HepG2 (cell line): ENCODE measurements around the gene MMP24OS. TPM values are rescaled to one million over a fixed set of nuclear protein-coding genes. Genes with fewer than 3 reads are reported as not detected.

Source experiments
- ATAC-seq: fragments of 200-7000 bp; cut with Tn5 transposase; 3 replicates; pipeline ENCODE4 v1.9.1; 2020; ENCODE audit warnings: mild to moderate bottlenecking, moderate library complexity
- BruUV-seq: library from RNA; stranded (reverse); fragments of 400-500 nt; replicated peaks from 2 replicates; lab custom pipeline; 2021; lab: Mats Ljungman, UMichigan
- CTCF ChIA-PET: fragments of 300-600 bp; formaldehyde crosslinking; extraction: SDS; loops from one replicate; lab custom pipeline; 2021; ENCODE audit warnings: low total read pairs, inconsistent platforms, low intra/inter-chr PET ratio; lab: Yijun Ruan, JAX
- POLR2A ChIA-PET: fragments of 350-600 bp; sonication (Branson Sonifier 250); formaldehyde crosslinking; loops from one replicate; lab custom pipeline; 2020; ENCODE audit warnings: antibody characterized with exemption, inconsistent platforms; lab: Yijun Ruan, JAX
- DNase-seq: peaks from one replicate; pipeline ENCODE4 v3.0.0-alpha.2; 2015; ENCODE audit warnings: low spot score
- FAIRE-seq: peaks from 3 replicates; lab custom pipeline; 2011; peaks lifted over from hg19 to GRCh38; lab: Jason Lieb, UNC
- H2AFZ ChIP-seq: one replicate; pipeline ENCODE4 v1.6.1; 2011; ENCODE audit warnings: low read length, inconsistent platforms
- H3K27ac ChIP-seq: fragments of 300-600 bp; 3 replicates; pipeline ENCODE4 v1.8.0; 2011; ENCODE audit warnings: mixed run types, mild to moderate bottlenecking, mixed read lengths, low read length, inconsistent platforms; ENCODE audit not compliant: insufficient read depth; ENCODE audit errors: extremely low read length
- H3K27me3 ChIP-seq, 2 experiments: fragments of 200-600 bp in 1 of 2; 2 replicates in 1 of 2; 3 replicates in 1 of 2; pipeline versions ENCODE4 v1.6.0 to v1.8.0; 2011; ENCODE audit warnings: low read length in 2 of 2, mild to moderate bottlenecking in 2 of 2, moderate library complexity in 2 of 2, inconsistent platforms in 1 of 2; ENCODE audit not compliant: insufficient read depth in 2 of 2, control insufficient read depth in 1 of 2
- H3K36me3 ChIP-seq, 2 experiments: fragments of 200-600 bp in 1 of 2; replicated peaks in 1 of 2; 2 replicates in 1 of 2; 3 replicates in 1 of 2; pipeline versions ENCODE4 v1.5.1 to v1.8.0; 2011; ENCODE audit warnings: low read length in 2 of 2, inconsistent platforms in 1 of 2; ENCODE audit not compliant: insufficient read depth in 2 of 2, control insufficient read depth in 1 of 2
- H3K4me1 ChIP-seq: 2 replicates; pipeline ENCODE4 v1.5.1; 2012; ENCODE audit warnings: low read length, inconsistent platforms; ENCODE audit not compliant: insufficient read depth
- H3K4me2 ChIP-seq: 2 replicates; pipeline ENCODE4 v1.6.0; 2011; ENCODE audit warnings: low read depth, low read length, inconsistent platforms
- H3K4me3 ChIP-seq, 3 experiments: fragments of 200-600 bp in 1 of 3; sonication (generic), shearing (Covaris generic) in 1 of 3; replicated peaks in 1 of 3; 2 replicates each; pipeline ENCODE4 v1.5.1; 2011 to 2016; ENCODE audit warnings: low read length in 3 of 3, inconsistent platforms in 2 of 3, low read depth in 2 of 3, mild to moderate bottlenecking in 2 of 3, control low read depth in 1 of 3, mixed read lengths in 1 of 3; ENCODE audit not compliant: insufficient read depth in 1 of 3
- H3K79me2 ChIP-seq: one replicate; pipeline ENCODE4 v1.6.1; 2011; ENCODE audit warnings: low read length, inconsistent platforms; ENCODE audit not compliant: insufficient read depth
- H3K9ac ChIP-seq: 2 replicates; pipeline ENCODE4 v1.6.0; 2011; ENCODE audit warnings: mild to moderate bottlenecking, low read depth, low read length, inconsistent platforms; ENCODE audit not compliant: insufficient read depth
- H3K9me3 ChIP-seq: 2 replicates; pipeline ENCODE4 v1.5.1; 2012; ENCODE audit warnings: mild to moderate bottlenecking, low read length
- H4K20me1 ChIP-seq: 2 replicates; pipeline ENCODE4 v1.6.0; 2011; ENCODE audit warnings: inconsistent platforms, mild to moderate bottlenecking, low read length, moderate library complexity; ENCODE audit not compliant: insufficient read depth
- FOSL2 ChIP-seq: sonication (generic); formaldehyde crosslinking; IDR thresholded peaks from 2 replicates; pipeline ENCODE4 v1.4.0; 2020; ENCODE audit warnings: missing genetic modification reagents
- GTF2F1 ChIP-seq: fragments of 150-350 bp; IDR thresholded peaks from 2 replicates; pipeline ENCODE4 v1.6.1; 2014; ENCODE audit warnings: low read length
- HNRNPL ChIP-seq: fragments of 200-400 bp; formaldehyde crosslinking; IDR thresholded peaks from 2 replicates; pipeline ENCODE4 v1.6.1; 2017; ENCODE audit warnings: mild to moderate bottlenecking, low read depth, low read length
- KLF9 ChIP-seq: IDR thresholded peaks from 2 replicates; pipeline ENCODE4 v1.6.1; 2016; ENCODE audit warnings: low read depth
- MAFK ChIP-seq, 2 experiments: IDR thresholded peaks in 1 of 2; conservative IDR thresholded peaks in 1 of 2; 2 replicates each; pipeline ENCODE4 v1.6.1; 2011; ENCODE audit warnings: improper control_type of control experiment in 2 of 2, low read length in 2 of 2
- MNT ChIP-seq: fragments of 450-650 bp; IDR thresholded peaks from 2 replicates; pipeline ENCODE4 v1.6.1; 2016
- NR2F1 ChIP-seq, 2 experiments: fragments of 450-650 bp in 1 of 2; formaldehyde crosslinking in 1 of 2; IDR thresholded peaks; 2 replicates each; pipeline versions ENCODE4 v1.5.0 to v1.6.1; 2016 to 2020; ENCODE audit warnings: mild to moderate bottlenecking in 1 of 2, missing compliant biosample characterization in 1 of 2, missing genetic modification reagents in 1 of 2, moderate library complexity in 1 of 2
- PAF1 ChIP-seq: IDR thresholded peaks from 2 replicates; pipeline ENCODE4 v1.6.1; 2016; ENCODE audit warnings: missing genetic modification reagents, missing compliant biosample characterization
- XRCC5 ChIP-seq: fragments of 200-400 bp; formaldehyde crosslinking; optimal IDR thresholded peaks from 2 replicates; pipeline ENCODE3; 2017; ENCODE audit warnings: mild to moderate bottlenecking, low read length
- ZFP62 ChIP-seq: sonication (generic); formaldehyde crosslinking; IDR thresholded peaks from 2 replicates; pipeline ENCODE4 v1.4.0; 2020; ENCODE audit warnings: missing genetic modification reagents
- ZNF564 ChIP-seq: sonication (generic); formaldehyde crosslinking; IDR thresholded peaks from 2 replicates; pipeline ENCODE4 v1.8.1; 2023; ENCODE audit warnings: mild to moderate bottlenecking, missing genetic modification reagents
- ZNF780A ChIP-seq: sonication (generic); formaldehyde crosslinking; IDR thresholded peaks from 2 replicates; pipeline ENCODE4 v1.8.0; 2022; ENCODE audit warnings: mild to moderate bottlenecking, missing genetic modification reagents, moderate library complexity
- WGBS: methylation state at CpG from one replicate; pipeline ENCODE4 v1.1.6; 2017; ENCODE audit warnings: low lambda C conversion rate; 5-methylcytosine and 5-hydroxymethylcytosine counted together
- in situ Hi-C: cut with HindIII; loops from 2 replicates; pipeline ENCODE4 v1.10.0; 2017; ENCODE audit warnings: low pct_unique_long_range_greater_than_20kb; ENCODE audit not compliant: extremely low pct_ligation_motif_present
- intact Hi-C: fragments of 100-400 bp; cut with micrococcal nuclease; formaldehyde crosslinking; loops from one replicate; pipeline ENCODE4 v1.10.0; 2022; ENCODE audit not compliant: unreplicated experiment
- polyA plus RNA-seq, 8 experiments: library from polyadenylated mRNA; depleted of rRNA in 3 of 8; stranded (reverse) in 7 of 8; unstranded in 1 of 8; fragments of >200 nt; fragmentation: Illumina TruSeq in 4 of 8; extraction: Trizol in 4 of 8; gene quantifications; 2 replicates each; pipeline versions ENCODE4 v1.2.1 to v1.2.3, GENCODE V29; 2011 to 2016; ENCODE audit warnings: low read depth in 4 of 8, missing spikeins in 1 of 8, mixed read lengths in 1 of 8; ENCODE audit not compliant: insufficient read depth in 1 of 8
- total RNA-seq, 5 experiments: library from RNA; depleted of rRNA; stranded (reverse); fragments of >200 nt; fragmentation: Illumina TruSeq; extraction: Trizol; gene quantifications; 2 replicates each; pipeline ENCODE4 v1.2.3, GENCODE V29; 2016; ENCODE audit warnings: low read depth in 1 of 5

Gene MMP24OS
- total and polyA plus RNA-seq, 2 of the 13 experiments (the other 11 are each of a cell fraction or from before 2014, with no cell fraction given), result 6.0 to 8.5 TPM

GRCh38 chr20:35311409-35311808 is 33.5 kb upstream of the MMP24OS start:
- intact Hi-C loops, result no loop called here
- H3K27me3 ChIP-seq, result no peaks in the 10 kb centered on the region
- no peak for DNase-seq
- ChIA-PET CTCF (no interaction called here), POLR2A (interaction anchor here (0.7 to 2.6 kb wide), 4 partner anchors 9 to 155 kb away, joined by 4 to 11 read pairs (median 4); partner anchors contain the start of gene EIF6)
- no peak overlapping the region for H3K27ac ChIP-seq
- H4K20me1 ChIP-seq, result no peaks in the 10 kb centered on the region
- H3K4me1 ChIP-seq, result peaks cover 26% of the 10 kb centered on the region
- H3K9ac ChIP-seq, result no peak overlapping the region
- no peaks in the 10 kb centered on the region for H3K79me2 ChIP-seq
- no peak for FAIRE-seq
- peaks cover 8 to 44% of the 10 kb centered on the region in 2 experiments for H3K36me3 ChIP-seq
- no TSS peak for BruUV-seq
- WGBS, result 98% methylated on average over 2 of the region's 2 CpGs
- TF ChIP-seq KLF9 (CRISPR knock-in tag) (no peak), FOSL2 (CRISPR knock-in tag) (peak; percentile 36; the same call in 1 of the 2 replicates)
- H3K9me3 ChIP-seq, result no peaks in the 10 kb centered on the region
- ATAC-seq, result no peak
- in situ Hi-C loops, result no loop called here
- no peak overlapping the region for H3K4me3 ChIP-seq
- H3K4me2 ChIP-seq, result no peak overlapping the region
- no peak overlapping the region for H2AFZ ChIP-seq

DNA sequence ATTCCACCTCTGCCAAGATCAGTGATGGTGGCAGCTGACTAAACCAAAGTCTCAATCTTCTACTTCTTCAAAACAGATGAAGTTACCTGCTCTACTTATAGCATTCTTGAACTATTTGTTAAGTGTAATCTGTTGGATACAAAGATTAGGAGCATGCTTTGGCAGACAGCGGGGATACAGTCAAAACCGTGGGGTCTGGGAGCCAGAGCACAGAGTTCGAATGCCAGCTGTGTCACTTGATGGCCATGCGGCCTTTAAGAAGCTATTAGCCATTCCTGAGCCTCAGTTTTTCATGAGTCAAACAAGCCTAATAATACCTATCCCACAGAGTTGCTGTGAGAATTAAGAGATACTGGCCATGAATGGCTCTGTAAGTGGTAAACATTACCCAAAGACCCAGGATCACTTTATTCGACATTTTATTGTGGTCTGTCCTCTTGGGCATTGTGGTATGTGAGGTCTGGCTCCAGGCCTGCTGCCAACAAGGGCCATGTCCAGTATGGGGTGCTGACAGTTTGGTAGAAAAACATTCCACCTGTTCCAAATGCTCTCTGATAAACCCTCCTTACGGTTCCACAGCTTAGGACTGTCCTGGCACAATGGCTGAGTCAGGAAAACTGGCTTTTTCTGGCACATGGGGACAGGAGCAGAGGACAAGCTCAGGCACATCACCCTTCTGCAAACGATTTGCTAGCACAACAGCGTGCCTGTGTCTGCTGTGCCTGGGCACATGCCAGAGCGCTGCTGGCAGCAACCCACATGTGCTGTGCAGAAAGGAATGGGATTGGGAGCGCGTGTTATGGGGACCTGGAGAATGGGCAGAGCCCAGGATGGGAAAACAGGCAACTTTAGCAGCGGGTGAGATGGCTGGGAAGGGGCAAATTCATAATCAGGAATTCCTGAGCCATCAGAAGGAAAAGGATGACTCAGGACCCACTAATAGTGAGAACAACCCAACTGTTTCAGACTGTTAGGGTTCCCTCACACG is 30.0 kb upstream of the MMP24OS start:
- no peaks in the 10 kb centered on the region for H4K20me1 ChIP-seq
- peaks cover 56% of the 10 kb centered on the region for H3K4me1 ChIP-seq
- H3K79me2 ChIP-seq, result no peaks in the 10 kb centered on the region
- H3K27me3 ChIP-seq, result no peaks in the 10 kb centered on the region
- CTCF ChIA-PET, result interaction anchor here (0.6 to 6.9 kb wide), 3 partner anchors 12 to 22 kb away, joined by 3 to 204 read pairs (median 4); no protein-coding TSS in a partner anchor
- H3K9ac ChIP-seq, result no peak overlapping the region
- intact Hi-C loops, result loop anchor here (1.0 to 5.0 kb wide), 2 partner anchors 19 to 34 kb away; no protein-coding TSS in a partner anchor
- in situ Hi-C loops, result no loop called here
- ATAC-seq (no peak), DNase-seq (no peak), FAIRE-seq (no peak)
- H3K36me3 ChIP-seq, result peaks cover 14 to 50% of the 10 kb centered on the region in 2 experiments
- no peak overlapping the region for H2AFZ ChIP-seq
- POLR2A ChIA-PET, result interaction anchor here (0.6 to 6.5 kb wide), 9 partner anchors 12 to 147 kb away, joined by 3 to 78 read pairs (median 26); partner anchors contain the start of genes CEP250 and EIF6
- H3K4me2 ChIP-seq, result no peak overlapping the region
- WGBS, result 93% methylated on average over 13 of the region's 13 CpGs
- BruUV-seq, result no TSS peak
- peak overlapping the region; percentile 43 for H3K27ac ChIP-seq
- no peaks in the 10 kb centered on the region for H3K9me3 ChIP-seq
- no peak overlapping the region for H3K4me3 ChIP-seq
- TF ChIP-seq ZFP62 (no peak), PAF1 (no peak), ZNF780A (CRISPR knock-in tag) (no peak), GTF2F1 (no peak), MAFK (conservative IDR thresholded peaks at IDR 0.05 in 1 of 2, IDR thresholded peaks at IDR 0.05 in 1 of 2; ENCODE audit: low read length in 2 of 2) (peak in 1 of 2 experiments; percentile 28; a peak in 1 of 4 replicates), HNRNPL (peak; percentile 71; the same call in 1 of the 2 replicates), ZNF564 (CRISPR knock-in tag) (no peak), NR2F1 (CRISPR knock-in tag; IDR thresholded peaks at IDR 0.05) (no peak), MNT (peak; percentile 65), XRCC5 (peak; percentile 12)
